Right lobe of liver (tissue), 4 donors: ENCODE data around the gene GNAZ.

Experiments
- CTCF ChIP-seq, 4 donors: fragments of 200-600 bp in 3 of 4; fragments of 450-650 bp in 1 of 4; IDR thresholded peaks; one replicate each; pipeline versions ENCODE4 v1.5.1 to v1.8.0; 2016 to 2022; ENCODE audit warnings: antibody characterized with exemption in 4 of 4, mild to moderate bottlenecking in 2 of 4
- POLR2A ChIP-seq: fragments of 450-650 bp; IDR thresholded peaks from one replicate; pipeline ENCODE4 v1.6.1; 2017; ENCODE audit warnings: antibody characterized with exemption, mild to moderate bottlenecking
- donor health status: DM: no; HTN: no; CAD: no.
- donor health status: DM: no; HTN: no; CAD: no.
- donor health status: DM: no; HTN: yes; CAD: no.

DNA sequence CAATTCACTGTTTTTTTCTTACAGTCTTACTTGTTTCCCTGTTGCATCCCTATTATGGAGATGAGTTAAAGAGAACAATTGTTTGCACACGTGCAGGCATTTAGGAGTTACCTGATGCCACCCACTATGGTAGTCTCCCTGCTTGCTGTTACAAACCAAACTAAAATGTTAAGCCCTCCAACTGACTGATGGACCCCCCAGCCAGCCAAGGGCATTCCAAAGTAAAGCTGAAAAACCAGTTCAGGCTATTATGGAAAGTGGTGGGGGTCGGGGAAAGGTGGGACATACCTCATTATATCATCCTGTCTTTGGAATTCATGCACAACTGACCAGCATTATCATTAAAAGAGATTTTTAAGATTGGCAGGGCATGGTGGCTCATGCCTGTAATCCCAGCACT lies 47.0 kb upstream of the GNAZ start:
- TF ChIP-seq CTCF (IDR thresholded peaks at IDR 0.05) (no peak), POLR2A (no peak)
